ENCODE measurements around the gene PIGM.

PIGM gene

DNA sequence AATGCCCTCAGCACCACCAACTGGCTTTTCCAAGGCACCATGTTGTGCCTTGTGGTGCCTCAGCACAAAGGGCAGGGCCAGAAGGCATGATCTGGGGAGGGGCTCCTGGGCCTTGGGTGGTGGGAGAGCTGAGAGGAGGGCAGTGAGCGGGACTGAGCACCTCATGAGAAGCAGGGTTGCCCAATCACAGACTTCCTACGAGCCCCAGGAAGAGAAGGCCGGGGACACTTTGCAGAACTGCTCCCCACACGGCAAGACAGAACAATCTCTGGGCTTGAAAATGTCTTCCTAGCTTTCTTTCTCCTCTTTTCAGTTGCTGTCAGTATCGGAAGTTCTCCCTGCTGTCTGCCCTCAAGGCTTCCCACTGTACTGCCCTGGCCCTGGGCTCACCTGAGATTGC is 31.4 kb upstream of the PIGM start:
- Histone ChIP-seq H4K12ac (ENCODE audit: low read depth, low read length) (no peak overlapping the region), H3K14ac (ENCODE audit: low read length) (no peak overlapping the region), H2BK120ac (ENCODE audit: insufficient read depth, low read length, poor library complexity) (no peak overlapping the region), H2AK5ac (ENCODE audit: low read length) (no peak overlapping the region), H3K27ac (ENCODE audit: low read depth, low read length) (no peak overlapping the region), H3K4me2 (ENCODE audit: low read length) (no peak overlapping the region), H3K9ac (ENCODE audit: low read length) (no peak overlapping the region), H4K91ac (ENCODE audit: low read depth, low read length) (no peak overlapping the region), H3K4me3 (ENCODE audit: low read depth, low read length) (no peak overlapping the region), H3K79me1 (ENCODE audit: low read length) (no peaks in the 10 kb centered on the region), H3K18ac (ENCODE audit: low read length) (no peak overlapping the region), H2AFZ (ENCODE audit: insufficient read depth, low read length, poor library complexity) (no peak overlapping the region), H3K23ac (ENCODE audit: low read length) (no peak overlapping the region), H3K36me3 (ENCODE audit: control insufficient read depth in 1 of 2, insufficient read depth in 2 of 2, low read length in 2 of 2) (no peaks in the 10 kb centered on the region), H3K4me1 (ENCODE audit: control insufficient read depth in 1 of 2, insufficient read depth in 2 of 2, low read length in 2 of 2) (peaks cover 5 to 18% of the 10 kb centered on the region in 2 experiments), H4K8ac (ENCODE audit: low read depth, low read length) (no peak overlapping the region), H2BK12ac (ENCODE audit: low read length) (no peak overlapping the region), H3K79me2 (ENCODE audit: control insufficient read depth, insufficient read depth, low read length, poor library complexity) (no peaks in the 10 kb centered on the region), H3K4ac (ENCODE audit: low read depth, low read length) (no peak overlapping the region), H3K27me3 (ENCODE audit: insufficient read depth, low read length) (no peaks in the 10 kb centered on the region), H2BK5ac (ENCODE audit: low read depth, low read length, poor library complexity) (no peak overlapping the region), H3K9me3 (ENCODE audit: insufficient read depth, low read depth, low read length) (peaks cover 2% of the 10 kb centered on the region)
- DNase-seq, result no peak
- no CpG with 5 or more reads among the region's 5 CpGs for WGBS (ENCODE audit: extremely low coverage, insufficient coverage, insufficient read length)

- H3K14ac ChIP-seq (ENCODE audit: low read length), result no peak overlapping the region
- no peak overlapping the region for H2BK120ac ChIP-seq (ENCODE audit: insufficient read depth, low read length, poor library complexity)
- H3K23ac ChIP-seq (ENCODE audit: low read length), result no peak overlapping the region
- no CpG with 5 or more reads among the region's 6 CpGs for WGBS (ENCODE audit: extremely low coverage, insufficient coverage, insufficient read length)
- H3K9ac ChIP-seq (ENCODE audit: low read length), result no peak overlapping the region
- H3K4me2 ChIP-seq (ENCODE audit: low read length), result no peak overlapping the region
- peaks cover 5 to 16% of the 10 kb centered on the region in 2 experiments for H3K4me1 ChIP-seq (ENCODE audit: control insufficient read depth in 1 of 2, insufficient read depth in 2 of 2, low read length in 2 of 2)
- H3K79me1 ChIP-seq (ENCODE audit: low read length), result no peaks in the 10 kb centered on the region
- H3K18ac ChIP-seq (ENCODE audit: low read length), result no peak overlapping the region
- no peaks in the 10 kb centered on the region for H3K36me3 ChIP-seq (ENCODE audit: control insufficient read depth in 1 of 2, insufficient read depth in 2 of 2, low read length in 2 of 2)
- no peak overlapping the region for H2AK5ac ChIP-seq (ENCODE audit: low read length)
- no peak overlapping the region for H3K4ac ChIP-seq (ENCODE audit: low read depth, low read length)
- H3K27me3 ChIP-seq (ENCODE audit: insufficient read depth, low read length), result no peaks in the 10 kb centered on the region
- no peak overlapping the region for H2AFZ ChIP-seq (ENCODE audit: insufficient read depth, low read length, poor library complexity)
- H3K9me3 ChIP-seq (ENCODE audit: insufficient read depth, low read depth, low read length), result peaks cover 2% of the 10 kb centered on the region
- no peak overlapping the region for H4K8ac ChIP-seq (ENCODE audit: low read depth, low read length)
- no peak overlapping the region for H3K27ac ChIP-seq (ENCODE audit: low read depth, low read length)
- H2BK5ac ChIP-seq (ENCODE audit: low read depth, low read length, poor library complexity), result no peak overlapping the region
- H3K4me3 ChIP-seq (ENCODE audit: low read depth, low read length), result no peak overlapping the region
- no peak overlapping the region for H4K91ac ChIP-seq (ENCODE audit: low read depth, low read length)
- no peaks in the 10 kb centered on the region for H3K79me2 ChIP-seq (ENCODE audit: control insufficient read depth, insufficient read depth, low read length, poor library complexity)
- no peak overlapping the region for H4K12ac ChIP-seq (ENCODE audit: low read depth, low read length)
- no peak overlapping the region for H2BK12ac ChIP-seq (ENCODE audit: low read length)
- no peak for DNase-seq
Measured at GRCh38 chr1:160062230-160062532, 30.4 kb upstream of the PIGM start.

DNA sequence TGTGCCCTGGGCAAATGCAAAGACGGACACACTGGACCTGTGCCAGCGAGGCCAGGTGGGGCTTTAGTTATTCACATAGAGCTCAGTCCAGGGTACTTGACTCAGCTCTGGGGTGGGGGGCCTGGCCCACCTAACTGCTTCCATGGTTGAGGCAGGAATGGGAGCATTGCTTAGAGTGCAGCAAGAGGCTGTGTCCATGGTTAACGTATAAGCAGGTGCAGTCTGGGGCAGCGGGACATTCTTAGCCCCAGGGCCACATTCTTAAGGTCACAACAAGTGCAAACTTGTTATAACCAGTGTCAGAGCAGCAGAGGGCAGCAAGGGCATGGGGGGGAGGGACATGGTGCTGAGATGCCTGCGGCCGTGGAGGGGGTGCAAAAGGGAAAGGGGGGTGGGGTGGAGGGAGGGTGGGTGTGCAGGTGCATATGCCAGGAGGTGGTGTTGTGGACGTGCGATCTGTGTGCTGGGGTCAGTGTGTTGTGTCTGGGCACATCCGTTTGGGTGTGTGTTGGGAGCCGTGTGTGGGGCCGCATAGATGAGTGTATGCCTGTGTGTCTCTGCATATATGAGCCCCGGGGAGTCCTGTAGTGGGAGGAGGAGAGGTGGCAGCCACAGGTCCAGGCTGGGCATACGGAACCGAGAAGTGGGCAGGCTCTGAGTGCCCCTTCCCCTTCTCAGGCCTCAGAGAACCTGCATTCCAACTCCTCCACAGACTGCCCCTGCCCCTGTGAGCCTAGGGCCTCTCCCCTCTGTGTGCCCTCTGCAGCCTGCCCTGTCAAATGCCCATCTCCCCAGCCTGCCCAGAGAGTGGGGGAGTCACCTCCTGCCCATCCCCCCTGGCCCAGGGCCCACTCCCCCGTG is 29.8 kb upstream of the PIGM start:
- WGBS (ENCODE audit: extremely low coverage, insufficient coverage, insufficient read length), result no CpG with 5 or more reads among the region's 15 CpGs
- Histone ChIP-seq H3K36me3 (ENCODE audit: control insufficient read depth in 1 of 2, insufficient read depth in 2 of 2, low read length in 2 of 2) (no peaks in the 10 kb centered on the region), H3K79me1 (ENCODE audit: low read length) (no peaks in the 10 kb centered on the region), H3K27ac (ENCODE audit: low read depth, low read length) (no peak overlapping the region), H4K8ac (ENCODE audit: low read depth, low read length) (no peak overlapping the region), H4K91ac (ENCODE audit: low read depth, low read length) (no peak overlapping the region), H3K9me3 (ENCODE audit: insufficient read depth, low read depth, low read length) (peaks cover 2% of the 10 kb centered on the region), H2AFZ (ENCODE audit: insufficient read depth, low read length, poor library complexity) (no peak overlapping the region), H3K23ac (ENCODE audit: low read length) (no peak overlapping the region), H3K4me1 (ENCODE audit: control insufficient read depth in 1 of 2, insufficient read depth in 2 of 2, low read length in 2 of 2) (peaks cover 5 to 12% of the 10 kb centered on the region in 2 experiments), H2BK5ac (ENCODE audit: low read depth, low read length, poor library complexity) (no peak overlapping the region), H3K18ac (ENCODE audit: low read length) (no peak overlapping the region), H3K4ac (ENCODE audit: low read depth, low read length) (no peak overlapping the region), H2BK12ac (ENCODE audit: low read length) (no peak overlapping the region), H3K14ac (ENCODE audit: low read length) (no peak overlapping the region), H4K12ac (ENCODE audit: low read depth, low read length) (no peak overlapping the region), H2AK5ac (ENCODE audit: low read length) (no peak overlapping the region), H3K9ac (ENCODE audit: low read length) (no peak overlapping the region), H3K27me3 (ENCODE audit: insufficient read depth, low read length) (no peaks in the 10 kb centered on the region), H2BK120ac (ENCODE audit: insufficient read depth, low read length, poor library complexity) (no peak overlapping the region), H3K79me2 (ENCODE audit: control insufficient read depth, insufficient read depth, low read length, poor library complexity) (no peaks in the 10 kb centered on the region), H3K4me3 (ENCODE audit: low read depth, low read length) (no peak overlapping the region), H3K4me2 (ENCODE audit: low read length) (no peak overlapping the region)
- no peak for DNase-seq

- Histone ChIP-seq H3K4me2 (ENCODE audit: low read length) (no peak overlapping the region), H3K4me3 (ENCODE audit: low read depth, low read length) (no peak overlapping the region), H4K91ac (ENCODE audit: low read depth, low read length) (no peak overlapping the region), H3K4ac (ENCODE audit: low read depth, low read length) (no peak overlapping the region), H4K12ac (ENCODE audit: low read depth, low read length) (no peak overlapping the region), H3K9me3 (ENCODE audit: insufficient read depth, low read depth, low read length) (peaks cover 2% of the 10 kb centered on the region), H2AK5ac (ENCODE audit: low read length) (no peak overlapping the region), H3K36me3 (ENCODE audit: control insufficient read depth in 1 of 2, insufficient read depth in 2 of 2, low read length in 2 of 2) (no peaks in the 10 kb centered on the region), H2AFZ (ENCODE audit: insufficient read depth, low read length, poor library complexity) (no peak overlapping the region), H3K27ac (ENCODE audit: low read depth, low read length) (no peak overlapping the region), H2BK5ac (ENCODE audit: low read depth, low read length, poor library complexity) (no peak overlapping the region), H3K9ac (ENCODE audit: low read length) (no peak overlapping the region), H4K8ac (ENCODE audit: low read depth, low read length) (no peak overlapping the region), H3K14ac (ENCODE audit: low read length) (no peak overlapping the region), H3K27me3 (ENCODE audit: insufficient read depth, low read length) (no peaks in the 10 kb centered on the region), H2BK120ac (ENCODE audit: insufficient read depth, low read length, poor library complexity) (no peak overlapping the region), H3K79me2 (ENCODE audit: control insufficient read depth, insufficient read depth, low read length, poor library complexity) (no peaks in the 10 kb centered on the region), H2BK12ac (ENCODE audit: low read length) (no peak overlapping the region), H3K4me1 (ENCODE audit: control insufficient read depth in 1 of 2, insufficient read depth in 2 of 2, low read length in 2 of 2) (peaks cover 0 to 5% of the 10 kb centered on the region in 2 experiments), H3K79me1 (ENCODE audit: low read length) (no peaks in the 10 kb centered on the region), H3K23ac (ENCODE audit: low read length) (no peak overlapping the region), H3K18ac (ENCODE audit: low read length) (no peak overlapping the region)
- peak in 1 of 2 donors; percentile 6 for DNase-seq
- WGBS (ENCODE audit: extremely low coverage, insufficient coverage, insufficient read length), result no CpG with 5 or more reads among the region's 2 CpGs
Measured at GRCh38 chr1:160058087-160058486, 26.3 kb upstream of the PIGM start.

Data from trophoblast cell (in vitro differentiated cells and primary cell).